Measurements from ENCODE around the gene RGS7.

- TF ChIP-seq CTCF (conservative IDR thresholded peaks at IDR 0.05; ENCODE audit: low read length) = no peak
- no peak for TF ChIP-seq EZH2phosphoT487 (IDR thresholded peaks at IDR 0.05; ENCODE audit: borderline replicate concordance, low read depth, low read length)
Measured at GRCh38 chr1:241275226-241275625, 81.8 kb downstream of the RGS7 start.
